Smooth muscle cell (in vitro differentiated cells): ENCODE measurements around the gene CUEDC1. TPM values are rescaled to one million over a fixed set of nuclear protein-coding genes. Genes with fewer than 3 reads are reported as not detected.

Source experiments
- DNase-seq: peaks from one replicate; lab custom pipeline; 2025; ENCODE audit not compliant: unreplicated experiment; lab: John Stamatoyannopoulos, UW
- H2AFZ ChIP-seq: fragments of 200-600 bp; sonication (generic); 2 replicates; pipeline ENCODE4 v1.6.0; 2016; ENCODE audit warnings: antibody characterized with exemption, low read depth, mild to moderate bottlenecking
- H3F3A ChIP-seq: fragments of 200-600 bp; sonication (generic); 2 replicates; pipeline ENCODE4 v1.6.0; 2017; ENCODE audit warnings: antibody characterized with exemption, low read depth
- H3K27ac ChIP-seq: fragments of 200-600 bp; sonication (generic); 2 replicates; pipeline ENCODE4 v1.5.1; 2016; ENCODE audit warnings: low read depth, mild to moderate bottlenecking
- H3K27me3 ChIP-seq: fragments of 200-600 bp; sonication (generic); 2 replicates; pipeline ENCODE4 v1.6.1; 2016; ENCODE audit warnings: low read depth, mild to moderate bottlenecking
- H3K36me3 ChIP-seq: fragments of 200-600 bp; sonication (generic); 2 replicates; pipeline ENCODE4 v1.5.1; 2016; ENCODE audit warnings: low read depth
- H3K4me1 ChIP-seq: fragments of 200-600 bp; sonication (generic); 2 replicates; pipeline ENCODE4 v1.5.1; 2016; ENCODE audit warnings: low read depth
- H3K4me2 ChIP-seq: fragments of 200-600 bp; sonication (generic); 2 replicates; pipeline ENCODE4 v1.6.0; 2016; ENCODE audit warnings: mild to moderate bottlenecking
- H3K4me3 ChIP-seq: fragments of 200-600 bp; sonication (generic); 2 replicates; pipeline ENCODE4 v1.5.1; 2016; ENCODE audit warnings: mild to moderate bottlenecking
- H3K79me2 ChIP-seq: fragments of 200-600 bp; sonication (generic); 2 replicates; pipeline ENCODE4 v1.6.0; 2016; ENCODE audit warnings: low read depth, mild to moderate bottlenecking
- H3K9ac ChIP-seq: fragments of 200-600 bp; sonication (generic); 2 replicates; pipeline ENCODE4 v1.6.0; 2016; ENCODE audit warnings: low read depth
- H3K9me3 ChIP-seq: fragments of 200-600 bp; sonication (generic); replicated peaks from 2 replicates; pipeline ENCODE4 v1.5.1; 2016; ENCODE audit warnings: low read depth
- H4K20me1 ChIP-seq: fragments of 200-600 bp; sonication (generic); 2 replicates; pipeline ENCODE4 v1.6.0; 2016; ENCODE audit warnings: low read depth
- WGBS: methylation state at CpG from one replicate; pipeline ENCODE4 v1.1.7; 2016; ENCODE audit warnings: low lambda C conversion rate; 5-methylcytosine and 5-hydroxymethylcytosine counted together
- polyA plus RNA-seq: library from polyadenylated mRNA; unstranded; fragments of >200 nt; fragmentation: Nextera tagmentation; extraction: Ambion mirVana; gene quantifications from 2 replicates; pipeline ENCODE4 v1.2.1, GENCODE V29; 2016
- total RNA-seq: library from RNA; depleted of rRNA; stranded (reverse); fragments of >200 nt; gene quantifications from 2 replicates; pipeline ENCODE4 v1.2.3, GENCODE V29; 2014
- TF ChIP-seq, protein P1 (sequence below): fragments of 200-600 bp; sonication (generic); IDR thresholded peaks from 2 replicates; pipeline ENCODE4 v1.5.1; 2017; ENCODE audit warnings: borderline replicate concordance, mild to moderate bottlenecking, antibody characterized with exemption; ENCODE audit not compliant: insufficient read depth, poor library complexity, severe bottlenecking

Gene CUEDC1
- total and polyA plus RNA-seq, 2 experiments from 2014 or later, result 11.1 to 11.7 TPM

DNA sequence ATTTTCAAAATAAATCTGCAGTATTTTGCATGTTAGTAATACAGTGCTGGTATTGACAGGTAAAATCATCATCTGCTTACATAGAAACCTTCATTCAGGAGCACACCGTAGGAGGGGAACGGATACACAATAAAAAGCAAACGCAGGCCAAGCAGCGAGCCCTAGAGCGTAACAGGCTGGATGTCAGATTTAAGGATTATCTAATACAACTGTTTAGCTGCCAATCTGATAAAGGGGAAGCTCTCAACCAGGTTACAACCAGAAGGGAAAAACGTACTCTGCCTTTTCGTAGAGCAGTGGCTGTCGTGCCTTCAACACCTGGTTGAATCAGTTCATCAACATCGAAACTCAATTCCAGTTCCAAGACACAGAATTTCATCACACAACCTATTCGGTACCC lies 16.4 kb upstream of the CUEDC1 start:
- no peak overlapping the region for H3K4me3 ChIP-seq
- H3F3A ChIP-seq, result no peaks in the 10 kb centered on the region
- no peaks in the 10 kb centered on the region for H3K27me3 ChIP-seq
- no peak overlapping the region for H3K27ac ChIP-seq
- H2AFZ ChIP-seq, result no peak overlapping the region
- no peaks in the 10 kb centered on the region for H3K9me3 ChIP-seq
- H3K79me2 ChIP-seq, result no peaks in the 10 kb centered on the region
- no peaks in the 10 kb centered on the region for H3K4me1 ChIP-seq
- TF ChIP-seq, protein P1, sequence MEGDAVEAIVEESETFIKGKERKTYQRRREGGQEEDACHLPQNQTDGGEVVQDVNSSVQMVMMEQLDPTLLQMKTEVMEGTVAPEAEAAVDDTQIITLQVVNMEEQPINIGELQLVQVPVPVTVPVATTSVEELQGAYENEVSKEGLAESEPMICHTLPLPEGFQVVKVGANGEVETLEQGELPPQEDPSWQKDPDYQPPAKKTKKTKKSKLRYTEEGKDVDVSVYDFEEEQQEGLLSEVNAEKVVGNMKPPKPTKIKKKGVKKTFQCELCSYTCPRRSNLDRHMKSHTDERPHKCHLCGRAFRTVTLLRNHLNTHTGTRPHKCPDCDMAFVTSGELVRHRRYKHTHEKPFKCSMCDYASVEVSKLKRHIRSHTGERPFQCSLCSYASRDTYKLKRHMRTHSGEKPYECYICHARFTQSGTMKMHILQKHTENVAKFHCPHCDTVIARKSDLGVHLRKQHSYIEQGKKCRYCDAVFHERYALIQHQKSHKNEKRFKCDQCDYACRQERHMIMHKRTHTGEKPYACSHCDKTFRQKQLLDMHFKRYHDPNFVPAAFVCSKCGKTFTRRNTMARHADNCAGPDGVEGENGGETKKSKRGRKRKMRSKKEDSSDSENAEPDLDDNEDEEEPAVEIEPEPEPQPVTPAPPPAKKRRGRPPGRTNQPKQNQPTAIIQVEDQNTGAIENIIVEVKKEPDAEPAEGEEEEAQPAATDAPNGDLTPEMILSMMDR, result no peak
- 92% methylated on average over 10 of the region's 10 CpGs for WGBS
- peaks cover 23% of the 10 kb centered on the region for H4K20me1 ChIP-seq
- H3K4me2 ChIP-seq, result no peak overlapping the region
- H3K36me3 ChIP-seq, result peaks cover 20% of the 10 kb centered on the region
- no peak for DNase-seq
- H3K9ac ChIP-seq, result no peak overlapping the region

DNA sequence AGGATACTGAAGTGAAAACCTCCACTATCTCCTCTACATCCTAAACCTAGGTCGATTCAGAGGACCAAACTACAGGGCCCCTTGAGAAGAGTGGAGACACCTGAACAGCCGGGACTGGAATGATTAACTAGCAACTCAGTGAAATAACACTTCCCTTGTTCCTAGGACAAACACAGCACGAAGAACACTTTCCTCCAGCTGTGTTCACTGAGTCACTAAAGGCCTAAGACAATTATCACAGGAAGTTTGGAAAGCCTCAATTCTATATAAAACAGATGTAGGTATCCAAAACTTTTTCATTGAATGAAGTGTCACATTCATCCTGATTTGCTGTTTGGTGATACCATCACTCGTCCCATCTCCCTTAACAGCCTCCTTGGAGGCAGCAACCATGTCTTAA lies 15.5 kb upstream of the CUEDC1 start:
- 55% methylated on average over 4 of the region's 4 CpGs for WGBS
- H3K36me3 ChIP-seq, result peaks cover 13% of the 10 kb centered on the region
- H3K9ac ChIP-seq, result no peak overlapping the region
- no peak overlapping the region for H2AFZ ChIP-seq
- peaks cover 14% of the 10 kb centered on the region for H4K20me1 ChIP-seq
- no peaks in the 10 kb centered on the region for H3K9me3 ChIP-seq
- H3K27ac ChIP-seq, result no peak overlapping the region
- H3K4me3 ChIP-seq, result no peak overlapping the region
- TF ChIP-seq, protein P1, result no peak
- no peak for DNase-seq
- H3K79me2 ChIP-seq, result no peaks in the 10 kb centered on the region
- H3K27me3 ChIP-seq, result no peaks in the 10 kb centered on the region
- no peaks in the 10 kb centered on the region for H3K4me1 ChIP-seq
- no peak overlapping the region for H3K4me2 ChIP-seq
- no peaks in the 10 kb centered on the region for H3F3A ChIP-seq

DNA sequence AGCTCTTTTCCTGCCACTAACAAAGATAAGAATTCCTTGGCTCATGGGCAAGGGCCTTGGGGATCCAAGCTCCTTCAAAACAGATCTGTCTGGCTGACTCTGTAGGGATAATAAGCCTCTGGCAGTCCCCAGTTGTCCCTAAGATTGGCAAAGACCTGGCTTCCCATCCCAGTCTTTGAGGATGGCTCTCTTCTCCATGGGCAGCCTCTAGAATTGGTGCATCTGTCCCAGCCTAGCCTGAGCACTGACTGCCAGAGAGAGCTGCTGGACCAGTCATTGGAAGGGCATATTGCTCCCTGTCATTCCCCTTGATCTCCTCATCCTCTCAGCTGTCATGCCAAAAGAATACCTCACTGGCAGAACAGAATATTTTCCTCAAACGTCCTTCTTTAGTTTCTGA lies 13.2 kb upstream of the CUEDC1 start:
- H3K36me3 ChIP-seq, result peaks cover 3% of the 10 kb centered on the region
- 64% methylated on average over 1 of the region's 1 CpG for WGBS
- H3F3A ChIP-seq, result no peaks in the 10 kb centered on the region
- H3K9ac ChIP-seq, result no peak overlapping the region
- no peaks in the 10 kb centered on the region for H3K9me3 ChIP-seq
- no peaks in the 10 kb centered on the region for H3K27me3 ChIP-seq
- no peak for DNase-seq
- no peaks in the 10 kb centered on the region for H4K20me1 ChIP-seq
- no peak overlapping the region for H2AFZ ChIP-seq
- no peak overlapping the region for H3K4me3 ChIP-seq
- H3K4me2 ChIP-seq, result no peak overlapping the region
- TF ChIP-seq, protein P1, result no peak
- H3K4me1 ChIP-seq, result no peaks in the 10 kb centered on the region
- H3K79me2 ChIP-seq, result no peaks in the 10 kb centered on the region
- H3K27ac ChIP-seq, result no peak overlapping the region

DNA sequence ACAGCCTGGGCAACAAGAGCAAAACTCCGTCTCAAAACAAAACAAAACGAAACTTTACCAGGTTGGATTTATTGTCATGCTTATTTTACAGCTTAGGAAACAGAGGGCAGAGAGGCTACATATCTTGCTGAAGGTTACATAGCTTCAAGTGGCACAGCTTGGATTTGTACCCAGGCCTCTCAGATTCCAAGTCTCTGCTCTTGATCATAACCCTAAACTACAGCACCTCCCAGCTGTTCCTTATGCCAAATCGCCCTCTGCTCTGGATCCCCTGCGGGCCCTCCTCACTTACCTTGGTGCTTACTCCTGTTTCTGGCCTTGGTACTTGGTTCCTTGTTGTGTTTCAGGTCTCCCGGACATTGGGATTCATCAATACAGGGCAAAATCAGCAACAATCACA lies 11.7 kb upstream of the CUEDC1 start:
- Histone ChIP-seq H4K20me1 (no peaks in the 10 kb centered on the region), H3K79me2 (no peaks in the 10 kb centered on the region), H3K4me2 (no peak overlapping the region), H2AFZ (no peak overlapping the region), H3K9me3 (no peaks in the 10 kb centered on the region), H3K36me3 (no peaks in the 10 kb centered on the region), H3K27ac (no peak overlapping the region), H3K4me3 (no peak overlapping the region), H3K9ac (no peak overlapping the region), H3F3A (no peaks in the 10 kb centered on the region), H3K4me1 (no peaks in the 10 kb centered on the region), H3K27me3 (no peaks in the 10 kb centered on the region)
- DNase-seq, result no peak
- TF ChIP-seq, protein P1, result no peak
- WGBS, result 93% methylated on average over 5 of the region's 5 CpGs
